ENCODE measurements around the gene HOXA7.

HOXA7 gene

DNA sequence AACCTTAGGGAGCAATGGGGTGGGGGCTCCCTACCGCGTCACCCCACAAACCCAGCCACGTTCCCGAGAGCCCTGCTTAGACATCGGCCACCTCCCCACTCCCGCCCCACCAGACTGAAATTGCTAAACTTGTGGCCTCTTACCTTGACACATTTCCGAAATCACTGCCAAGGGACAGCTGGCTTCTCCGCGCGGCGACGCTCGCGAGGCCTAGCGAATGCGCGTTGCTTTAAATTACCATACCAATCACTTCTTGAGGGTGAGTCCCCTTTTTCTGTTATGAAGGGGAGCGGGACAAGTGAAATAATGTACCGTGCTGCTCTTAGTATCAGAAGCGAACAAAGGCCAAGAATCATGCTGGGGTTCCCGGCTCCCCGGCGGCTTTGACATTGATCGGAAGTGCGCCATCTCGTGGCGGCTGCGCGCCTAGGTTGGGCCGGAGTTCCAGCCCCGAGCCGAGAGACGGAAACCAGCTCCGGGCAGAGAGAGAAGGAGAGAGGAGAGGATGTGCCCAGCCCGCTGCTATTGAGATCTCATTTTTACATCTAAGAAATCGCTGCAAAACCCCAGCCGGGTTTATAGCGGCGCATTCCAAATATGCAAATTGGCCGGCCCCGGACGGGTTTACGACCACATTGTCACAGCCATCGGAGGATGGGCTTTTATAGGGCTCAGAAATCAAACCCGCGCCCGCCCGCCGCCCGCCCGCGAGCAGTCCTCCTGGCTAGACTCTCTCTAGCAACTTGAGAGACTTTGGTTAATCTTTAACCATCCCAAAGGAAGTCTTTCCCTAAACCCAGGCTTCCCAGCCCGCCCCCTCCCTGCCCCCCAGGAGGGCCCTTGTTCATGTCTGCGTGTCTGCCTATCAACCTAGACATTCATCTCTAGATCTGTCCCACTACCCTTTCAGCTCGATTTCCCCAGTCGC is 23.3 kb upstream of the HOXA7 start:
- TF ChIP-seq FOXP2 (optimal IDR thresholded peaks at IDR 0.05; ENCODE audit: control extremely low read depth, extremely low read length, insufficient read depth) = no peak
- no peak for TF ChIP-seq POLR2AphosphoS5 (IDR thresholded peaks at IDR 0.05; ENCODE audit: borderline replicate concordance, low read depth, low read length)
- Histone ChIP-seq H3K36me3 (ENCODE audit: insufficient read depth, low read length) (no peaks in the 10 kb centered on the region), H3K4me3 (peak overlapping the region; percentile 66), H3K9ac (ENCODE audit: insufficient read length) (peak overlapping the region; percentile 50), H3K27ac (no peak overlapping the region), H3K9me3 (ENCODE audit: low read depth, low read length) (no peaks in the 10 kb centered on the region)
- DNase-seq (ENCODE audit: low read depth, low spot score) = no peak

DNA sequence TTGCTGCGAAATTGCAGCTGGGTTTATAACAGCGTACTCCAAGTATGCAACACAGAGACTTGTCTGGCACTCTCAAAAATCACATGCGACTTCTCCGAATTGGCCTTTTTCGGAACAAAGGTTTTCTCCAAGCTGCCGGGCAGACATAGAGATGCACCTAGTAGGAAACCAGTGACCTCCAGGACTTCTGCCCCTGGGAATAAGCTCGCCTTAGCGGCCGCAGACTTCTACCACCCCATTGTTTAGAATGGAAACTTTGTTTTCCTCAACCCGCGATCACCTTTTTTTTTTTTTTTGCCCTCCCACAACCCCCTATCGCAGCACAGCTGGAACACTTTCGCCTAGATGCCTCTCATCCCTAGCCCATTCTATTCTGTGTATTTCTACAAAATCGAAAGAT is 22.6 kb upstream of the HOXA7 start:
- Histone ChIP-seq H3K27ac (no peak overlapping the region), H3K36me3 (ENCODE audit: insufficient read depth, low read length) (no peaks in the 10 kb centered on the region), H3K4me3 (peak overlapping the region; percentile 66; the same call in 1 of the 2 replicates), H3K9me3 (ENCODE audit: low read depth, low read length) (no peaks in the 10 kb centered on the region), H3K9ac (ENCODE audit: insufficient read length) (no peak overlapping the region)
- no peak for DNase-seq (ENCODE audit: low read depth, low spot score)
- no peak for TF ChIP-seq POLR2AphosphoS5 (IDR thresholded peaks at IDR 0.05; ENCODE audit: borderline replicate concordance, low read depth, low read length)
- no peak for TF ChIP-seq EZH2 (IDR thresholded peaks at IDR 0.05)
- TF ChIP-seq FOXP2 (optimal IDR thresholded peaks at IDR 0.05; ENCODE audit: control extremely low read depth, extremely low read length, insufficient read depth) = no peak

- H3K36me3 ChIP-seq (ENCODE audit: insufficient read depth, low read length) = no peaks in the 10 kb centered on the region
- no peak overlapping the region for H3K4me3 ChIP-seq
- H3K9me3 ChIP-seq (ENCODE audit: low read depth, low read length) = no peaks in the 10 kb centered on the region
- no peak for TF ChIP-seq POLR2AphosphoS5 (IDR thresholded peaks at IDR 0.05; ENCODE audit: borderline replicate concordance, low read depth, low read length)
- no peak for TF ChIP-seq EZH2 (IDR thresholded peaks at IDR 0.05)
- TF ChIP-seq FOXP2 (optimal IDR thresholded peaks at IDR 0.05; ENCODE audit: control extremely low read depth, extremely low read length, insufficient read depth) = no peak
- H3K9ac ChIP-seq (ENCODE audit: insufficient read length) = no peak overlapping the region
- no peak overlapping the region for H3K27ac ChIP-seq
- no peak for DNase-seq (ENCODE audit: low read depth, low spot score)
Measured at GRCh38 chr7:27178366-27178765, 21.9 kb upstream of the HOXA7 start.

- no peak overlapping the region for H3K4me3 ChIP-seq
Measured at GRCh38 chr7:27177795-27178320, 21.4 kb upstream of the HOXA7 start.

DNA sequence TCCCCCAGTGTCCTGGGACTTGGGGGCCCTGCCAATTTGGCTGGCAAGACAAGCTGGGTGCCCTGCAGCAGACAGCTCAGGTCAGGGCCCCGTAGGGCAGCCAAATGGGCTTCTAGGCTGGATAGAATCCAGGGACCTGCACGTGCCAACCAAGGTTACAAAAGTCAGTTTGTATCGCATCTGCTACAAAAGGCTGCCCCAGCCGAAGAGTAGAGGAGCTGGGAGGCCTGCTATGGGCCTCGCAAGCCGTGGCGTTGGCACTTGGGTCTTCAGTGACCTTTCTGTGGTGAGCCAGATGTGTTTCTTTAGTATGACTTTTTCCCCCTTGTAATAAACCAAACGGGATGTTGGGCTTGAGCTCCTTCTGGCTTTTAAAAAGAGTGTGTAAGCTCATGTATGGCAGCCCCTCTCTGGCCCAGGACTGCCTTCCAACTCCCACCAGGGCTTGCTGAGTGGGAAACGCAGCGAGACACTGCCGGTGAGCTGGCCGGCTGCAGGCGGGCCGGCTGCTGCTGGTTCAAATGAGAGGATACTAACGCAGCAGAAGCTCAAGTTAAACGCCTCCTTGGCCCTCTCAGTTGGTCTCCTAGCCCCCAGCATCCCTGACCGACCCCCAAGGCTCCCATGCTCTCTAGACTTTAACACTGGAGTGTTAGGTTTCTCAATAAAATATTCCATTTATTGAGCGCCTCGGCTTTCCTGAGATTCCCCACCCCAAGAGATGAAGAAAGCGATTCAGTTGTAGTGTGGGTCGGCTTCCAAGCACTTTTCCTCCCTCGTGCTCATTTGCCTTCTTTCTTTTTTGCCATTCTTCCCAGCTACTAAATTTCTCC is 20.7 kb upstream of the HOXA7 start:
- no peak overlapping the region for H3K9ac ChIP-seq (ENCODE audit: insufficient read length)
- H3K36me3 ChIP-seq (ENCODE audit: insufficient read depth, low read length) = no peaks in the 10 kb centered on the region
- H3K27ac ChIP-seq = no peak overlapping the region
- no peak for TF ChIP-seq EZH2 (IDR thresholded peaks at IDR 0.05)
- no peak for TF ChIP-seq FOXP2 (optimal IDR thresholded peaks at IDR 0.05; ENCODE audit: control extremely low read depth, extremely low read length, insufficient read depth)
- no peak for TF ChIP-seq POLR2AphosphoS5 (IDR thresholded peaks at IDR 0.05; ENCODE audit: borderline replicate concordance, low read depth, low read length)
- no peak overlapping the region for H3K4me3 ChIP-seq
- no peak for DNase-seq (ENCODE audit: low read depth, low spot score)
- no peaks in the 10 kb centered on the region for H3K9me3 ChIP-seq (ENCODE audit: low read depth, low read length)

More at GRCh38 chr7:27177795-27178320, 21.4 kb upstream of the HOXA7 start:
- H3K27ac ChIP-seq = no peak overlapping the region
- H3K9me3 ChIP-seq (ENCODE audit: low read depth, low read length) = no peaks in the 10 kb centered on the region
- no peak for DNase-seq (ENCODE audit: low read depth, low spot score)
- TF ChIP-seq FOXP2 (optimal IDR thresholded peaks at IDR 0.05; ENCODE audit: control extremely low read depth, extremely low read length, insufficient read depth) = no peak
- TF ChIP-seq EZH2 (IDR thresholded peaks at IDR 0.05) = no peak
- no peak for TF ChIP-seq POLR2AphosphoS5 (IDR thresholded peaks at IDR 0.05; ENCODE audit: borderline replicate concordance, low read depth, low read length)
- no peaks in the 10 kb centered on the region for H3K36me3 ChIP-seq (ENCODE audit: insufficient read depth, low read length)
- H3K9ac ChIP-seq (ENCODE audit: insufficient read length) = no peak overlapping the region

DNA sequence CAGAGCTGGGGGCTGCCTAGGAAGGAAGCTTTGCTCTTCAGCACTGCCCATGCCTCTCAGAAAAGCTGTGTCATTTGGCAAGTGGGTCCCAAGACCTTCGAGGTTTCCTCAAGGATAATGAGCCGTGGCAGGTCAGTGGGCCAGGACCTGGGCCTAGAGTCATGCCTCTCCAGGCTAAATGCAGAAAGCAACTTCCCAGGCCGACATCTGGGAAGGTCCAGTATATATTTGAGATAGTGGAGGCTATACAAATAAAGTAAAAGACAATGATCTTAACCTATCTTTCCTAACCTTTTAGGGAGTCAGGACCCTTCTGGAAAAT is 20.0 kb upstream of the HOXA7 start:
- Histone ChIP-seq H3K9ac (ENCODE audit: insufficient read length) (no peak overlapping the region), H3K9me3 (ENCODE audit: low read depth, low read length) (no peaks in the 10 kb centered on the region), H3K4me3 (no peak overlapping the region), H3K36me3 (ENCODE audit: insufficient read depth, low read length) (no peaks in the 10 kb centered on the region), H3K27ac (no peak overlapping the region)
- TF ChIP-seq FOXP2 (optimal IDR thresholded peaks at IDR 0.05; ENCODE audit: control extremely low read depth, extremely low read length, insufficient read depth) (no peak), POLR2AphosphoS5 (IDR thresholded peaks at IDR 0.05; ENCODE audit: borderline replicate concordance, low read depth, low read length) (no peak), EZH2 (IDR thresholded peaks at IDR 0.05) (no peak)
- no peak for DNase-seq (ENCODE audit: low read depth, low spot score)

DNA sequence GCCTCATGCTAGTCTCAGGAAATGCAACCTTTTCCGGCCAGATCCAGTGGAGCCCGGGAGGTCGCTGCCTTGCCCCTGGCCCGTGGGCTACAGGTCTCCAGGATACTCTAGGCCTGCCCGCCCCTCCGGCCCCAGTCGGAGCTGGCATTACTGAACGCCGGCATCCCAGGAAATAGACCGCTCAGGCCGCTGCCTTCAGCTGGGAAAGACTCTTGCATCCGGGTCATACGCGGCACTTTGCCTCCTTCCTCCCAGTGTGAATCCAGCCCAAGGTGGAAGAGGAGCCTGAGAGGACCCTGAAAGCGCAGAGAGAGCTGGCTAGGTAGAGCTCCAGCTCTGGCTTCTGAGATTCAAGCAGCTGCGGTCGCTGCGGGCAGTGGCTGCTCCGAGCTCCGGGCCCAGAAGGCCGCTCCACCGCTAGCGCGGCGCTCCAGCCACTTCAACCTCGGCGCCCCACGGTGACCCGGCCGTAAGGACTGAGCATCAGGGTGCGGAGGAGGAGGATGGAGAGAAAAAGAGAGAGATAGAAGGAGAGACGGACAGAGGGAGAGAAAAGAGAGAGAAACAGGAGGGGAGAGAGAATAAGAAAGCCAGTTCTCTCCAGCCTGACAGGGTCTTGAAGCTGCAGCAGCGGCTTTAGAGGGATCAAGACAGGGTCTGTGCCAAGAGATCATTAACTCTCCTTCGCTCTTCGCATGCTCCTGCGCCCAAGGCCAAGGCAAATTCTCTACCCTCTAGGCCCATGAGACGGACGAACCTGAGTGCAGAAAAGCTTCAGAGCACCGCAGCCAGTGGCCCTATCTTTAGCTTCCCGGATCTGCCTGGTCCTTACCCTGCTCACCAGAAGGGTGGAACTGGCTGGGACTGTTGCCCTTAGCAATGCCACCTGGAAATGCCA is 19.4 kb upstream of the HOXA7 start:
- no peaks in the 10 kb centered on the region for H3K36me3 ChIP-seq (ENCODE audit: insufficient read depth, low read length)
- H3K9ac ChIP-seq (ENCODE audit: insufficient read length) = no peak overlapping the region
- TF ChIP-seq FOXP2 (optimal IDR thresholded peaks at IDR 0.05; ENCODE audit: control extremely low read depth, extremely low read length, insufficient read depth) (no peak), EZH2 (IDR thresholded peaks at IDR 0.05) (no peak), POLR2AphosphoS5 (IDR thresholded peaks at IDR 0.05; ENCODE audit: borderline replicate concordance, low read depth, low read length) (no peak)
- H3K4me3 ChIP-seq = no peak overlapping the region
- H3K27ac ChIP-seq = no peak overlapping the region
- no peaks in the 10 kb centered on the region for H3K9me3 ChIP-seq (ENCODE audit: low read depth, low read length)
- no peak for DNase-seq (ENCODE audit: low read depth, low spot score)

All from SK-N-MC (cell line).